ENCODE results near the gene RNASEH2C. TPM values are rescaled to one million over a fixed set of nuclear protein-coding genes. Genes with fewer than 3 reads are reported as not detected.
"Not testable (repeated sequence)": the region's sequence is repeated elsewhere in the genome, so short reads cannot be mapped to it uniquely, and the experiment has no call there.

Gene RNASEH2C
- total RNA-seq, 1 donor from 2014 or later = 38.6 TPM

DNA sequence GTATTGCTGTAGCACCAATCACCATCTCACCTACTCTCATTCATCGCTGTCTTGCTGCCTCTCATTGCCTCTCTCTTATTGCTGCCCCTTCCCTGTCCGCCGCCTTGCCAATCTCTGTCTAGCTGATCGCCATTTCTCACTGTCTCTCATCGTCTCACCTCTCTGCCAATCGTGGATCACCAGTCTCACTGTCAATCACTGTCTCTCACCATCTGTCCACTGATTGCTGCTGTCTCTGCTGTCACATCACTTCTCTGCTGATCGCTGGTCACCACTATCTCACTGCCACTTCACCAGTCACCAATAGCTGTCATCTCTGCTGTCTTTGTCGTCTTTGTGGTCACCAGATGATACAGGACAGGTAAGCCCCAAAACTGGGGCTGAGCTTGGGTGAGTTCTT lies 20.6 kb upstream of the RNASEH2C start:
- Mint-ChIP-seq H3K9me3 (ENCODE audit: unreplicated experiment) (no peaks in the 10 kb centered on the region), H3K27me3 (ENCODE audit: unreplicated experiment) (peaks cover 2% of the 10 kb centered on the region), H3K4me3 (ENCODE audit: unreplicated experiment) (no peak overlapping the region), H3K27ac (ENCODE audit: unreplicated experiment) (no peak overlapping the region), H3K4me1 (ENCODE audit: unreplicated experiment) (peaks cover 8% of the 10 kb centered on the region), H3K36me3 (ENCODE audit: low read depth, unreplicated experiment) (no peaks in the 10 kb centered on the region)
- DNase-seq (ENCODE audit: low spot score) = no peak
- TF ChIP-seq, protein P1, sequence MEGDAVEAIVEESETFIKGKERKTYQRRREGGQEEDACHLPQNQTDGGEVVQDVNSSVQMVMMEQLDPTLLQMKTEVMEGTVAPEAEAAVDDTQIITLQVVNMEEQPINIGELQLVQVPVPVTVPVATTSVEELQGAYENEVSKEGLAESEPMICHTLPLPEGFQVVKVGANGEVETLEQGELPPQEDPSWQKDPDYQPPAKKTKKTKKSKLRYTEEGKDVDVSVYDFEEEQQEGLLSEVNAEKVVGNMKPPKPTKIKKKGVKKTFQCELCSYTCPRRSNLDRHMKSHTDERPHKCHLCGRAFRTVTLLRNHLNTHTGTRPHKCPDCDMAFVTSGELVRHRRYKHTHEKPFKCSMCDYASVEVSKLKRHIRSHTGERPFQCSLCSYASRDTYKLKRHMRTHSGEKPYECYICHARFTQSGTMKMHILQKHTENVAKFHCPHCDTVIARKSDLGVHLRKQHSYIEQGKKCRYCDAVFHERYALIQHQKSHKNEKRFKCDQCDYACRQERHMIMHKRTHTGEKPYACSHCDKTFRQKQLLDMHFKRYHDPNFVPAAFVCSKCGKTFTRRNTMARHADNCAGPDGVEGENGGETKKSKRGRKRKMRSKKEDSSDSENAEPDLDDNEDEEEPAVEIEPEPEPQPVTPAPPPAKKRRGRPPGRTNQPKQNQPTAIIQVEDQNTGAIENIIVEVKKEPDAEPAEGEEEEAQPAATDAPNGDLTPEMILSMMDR (IDR thresholded peaks at IDR 0.05; ENCODE audit: unreplicated experiment) = no peak

DNA sequence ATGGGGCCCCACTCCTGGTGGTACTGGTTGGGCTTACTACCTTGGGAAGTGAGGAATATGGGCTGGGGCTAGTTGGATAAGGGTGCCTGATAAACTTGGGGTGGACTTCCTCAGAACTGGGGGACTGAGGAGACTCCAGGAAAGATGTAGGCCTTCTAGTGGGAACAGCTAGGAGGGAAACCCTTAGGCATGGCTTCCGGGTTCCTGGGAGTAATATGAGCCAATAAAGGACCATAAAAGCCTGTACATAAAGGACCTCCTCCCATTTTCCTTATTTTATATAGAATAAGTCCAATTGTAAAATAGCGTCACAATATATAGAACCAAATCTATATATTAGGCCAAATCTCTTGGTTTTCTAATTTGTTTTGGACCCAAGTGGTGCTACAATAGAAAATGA lies 18.4 kb upstream of the RNASEH2C start:
- no peaks in the 10 kb centered on the region for H3K9me3 Mint-ChIP-seq (ENCODE audit: unreplicated experiment)
- no peak for DNase-seq (ENCODE audit: low spot score)
- H3K4me3 Mint-ChIP-seq (ENCODE audit: unreplicated experiment) = no peak overlapping the region
- H3K36me3 Mint-ChIP-seq (ENCODE audit: low read depth, unreplicated experiment) = peaks cover 3% of the 10 kb centered on the region
- TF ChIP-seq, protein P1 (IDR thresholded peaks at IDR 0.05; ENCODE audit: unreplicated experiment) = no peak
- peaks cover 8% of the 10 kb centered on the region for H3K4me1 Mint-ChIP-seq (ENCODE audit: unreplicated experiment)
- peaks cover 5% of the 10 kb centered on the region for H3K27me3 Mint-ChIP-seq (ENCODE audit: unreplicated experiment)
- no peak overlapping the region for H3K27ac Mint-ChIP-seq (ENCODE audit: unreplicated experiment)

DNA sequence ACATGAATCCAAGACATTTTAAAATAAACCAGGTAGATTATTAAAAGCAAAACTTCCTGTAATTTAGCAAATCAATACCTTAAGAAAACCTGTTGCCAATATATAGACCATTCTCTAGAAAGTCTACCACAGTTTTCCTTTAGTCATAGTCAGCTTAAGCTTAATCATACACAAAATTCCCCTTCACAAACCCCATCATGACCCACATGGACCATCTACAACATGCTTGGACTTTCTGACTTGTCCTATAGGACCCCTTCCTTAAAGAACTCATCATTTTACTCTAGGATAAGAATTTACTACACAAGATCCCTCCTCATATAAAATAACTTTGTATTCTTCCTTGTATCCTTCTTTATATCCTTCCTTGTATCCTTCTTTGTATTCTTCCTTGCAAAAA lies 16.2 kb upstream of the RNASEH2C start:
- H3K27ac Mint-ChIP-seq (ENCODE audit: unreplicated experiment) = no peak overlapping the region
- TF ChIP-seq, protein P1 (IDR thresholded peaks at IDR 0.05; ENCODE audit: unreplicated experiment) = no peak
- H3K27me3 Mint-ChIP-seq (ENCODE audit: unreplicated experiment) = peaks cover 2% of the 10 kb centered on the region
- no peak for DNase-seq (ENCODE audit: low spot score)
- peak overlapping the region; percentile 34 for H3K4me3 Mint-ChIP-seq (ENCODE audit: unreplicated experiment)
- no peaks in the 10 kb centered on the region for H3K4me1 Mint-ChIP-seq (ENCODE audit: unreplicated experiment)
- no peaks in the 10 kb centered on the region for H3K9me3 Mint-ChIP-seq (ENCODE audit: unreplicated experiment)
- H3K36me3 Mint-ChIP-seq (ENCODE audit: low read depth, unreplicated experiment) = peaks cover 3% of the 10 kb centered on the region

DNA sequence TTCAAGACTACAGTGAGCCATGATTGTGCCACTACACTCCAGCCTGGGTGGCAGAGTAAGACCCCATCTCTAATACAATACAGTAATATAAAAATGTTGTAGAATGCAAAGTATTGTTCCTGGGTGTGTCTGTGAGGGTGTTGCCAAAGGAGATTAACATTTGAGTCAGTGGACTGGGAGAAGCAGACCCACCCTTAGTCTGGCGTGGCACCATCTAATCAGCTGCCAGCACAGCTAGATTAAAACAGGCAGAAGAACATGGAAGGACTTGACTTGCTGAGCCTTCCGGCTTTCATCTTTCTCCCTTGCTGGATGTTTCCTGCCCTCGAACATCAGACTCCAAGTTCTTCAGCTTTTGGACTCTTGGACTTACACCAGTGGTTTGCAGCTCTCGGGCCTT lies 14.5 kb upstream of the RNASEH2C start:
- not testable (repeated sequence) for H3K4me3 Mint-ChIP-seq (ENCODE audit: unreplicated experiment); H3K27me3 Mint-ChIP-seq (ENCODE audit: unreplicated experiment); DNase-seq (ENCODE audit: low spot score); H3K9me3 Mint-ChIP-seq (ENCODE audit: unreplicated experiment); H3K27ac Mint-ChIP-seq (ENCODE audit: unreplicated experiment); H3K4me1 Mint-ChIP-seq (ENCODE audit: unreplicated experiment); H3K36me3 Mint-ChIP-seq (ENCODE audit: low read depth, unreplicated experiment)

DNA sequence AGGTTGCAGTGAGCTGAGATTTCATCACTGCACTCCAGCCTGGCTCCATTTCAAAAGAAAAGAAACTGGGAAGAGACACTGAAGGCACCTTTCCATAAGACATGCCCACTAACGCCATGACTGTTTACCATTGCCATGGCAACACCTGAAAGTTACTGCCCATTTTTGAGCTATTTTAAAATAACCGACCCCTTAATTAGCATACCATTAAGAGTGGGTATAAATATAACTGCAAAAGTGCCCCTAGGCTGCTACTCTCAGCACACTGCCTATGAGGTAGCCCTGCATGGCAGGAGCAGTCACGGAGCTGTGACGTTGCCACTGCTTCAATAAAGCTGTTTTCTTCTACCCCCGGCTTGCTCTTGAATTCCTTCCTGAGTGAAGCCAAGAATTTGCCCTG lies 9.9 kb upstream of the RNASEH2C start:
- H3K4me3 Mint-ChIP-seq (ENCODE audit: unreplicated experiment) = no peak overlapping the region

More for the DNA sequence above, 9.9 kb upstream of the RNASEH2C start:
- H3K27me3 Mint-ChIP-seq (ENCODE audit: unreplicated experiment) = peaks cover 2% of the 10 kb centered on the region
- TF ChIP-seq, protein P1 (IDR thresholded peaks at IDR 0.05; ENCODE audit: unreplicated experiment) = no peak
- DNase-seq (ENCODE audit: low spot score) = no peak
- no peak overlapping the region for H3K27ac Mint-ChIP-seq (ENCODE audit: unreplicated experiment)
- peaks cover under 1% of the 10 kb centered on the region for H3K36me3 Mint-ChIP-seq (ENCODE audit: low read depth, unreplicated experiment)
- H3K4me1 Mint-ChIP-seq (ENCODE audit: unreplicated experiment) = no peaks in the 10 kb centered on the region
- H3K9me3 Mint-ChIP-seq (ENCODE audit: unreplicated experiment) = no peaks in the 10 kb centered on the region

Measured in endothelial cell (in vitro differentiated cells).